PC-3 (cell line): Measurements from ENCODE around the gene C1orf52. TPM values are rescaled to one million over a fixed set of nuclear protein-coding genes. Genes with fewer than 3 reads are reported as not detected.
A peak's percentile ranks its signal among the peaks of the same experiment; 100 is the strongest.

ENCODE experiments used
- ATAC-seq: fragments of 200-7000 bp; cut with Tn5 transposase; 2 replicates; pipeline ENCODE4 v1.9.1; 2020; ENCODE audit warnings: mild to moderate bottlenecking, moderate library complexity
- BruUV-seq: library from RNA; stranded (reverse); fragments of 400-500 nt; replicated peaks from 2 replicates; lab custom pipeline; 2021; lab: Mats Ljungman, UMichigan
- CTCF ChIA-PET: fragments of 300-600 bp; sonication (Branson Sonifier 250); formaldehyde crosslinking; loops from one replicate; lab custom pipeline; 2022; ENCODE audit warnings: antibody characterized with exemption; lab: Charles Lee
- POLR2A ChIA-PET: fragments of 300-600 bp; sonication (Branson Sonifier 250); formaldehyde crosslinking; loops from one replicate; lab custom pipeline; 2022; ENCODE audit warnings: antibody characterized with exemption; ENCODE audit not compliant: unreplicated experiment; lab: Charles Lee
- DNase-seq: peaks from one replicate; pipeline ENCODE4 v3.0.0-alpha.2; 2015
- H2AFZ ChIP-seq: fragments of 300-600 bp; sonication (generic); 2 replicates; pipeline ENCODE4 v1.6.0; 2016; ENCODE audit warnings: antibody characterized with exemption, low read length
- H3F3A ChIP-seq: fragments of 300-600 bp; sonication (generic); one replicate; pipeline ENCODE4 v1.6.0; 2017; ENCODE audit warnings: antibody characterized with exemption, low read length, control low read depth, mild to moderate bottlenecking; ENCODE audit not compliant: unreplicated experiment
- H3K27ac ChIP-seq: fragments of 300-600 bp; sonication (generic); 2 replicates; pipeline ENCODE4 v1.5.1; 2016; ENCODE audit warnings: mild to moderate bottlenecking, low read length
- H3K27me3 ChIP-seq: fragments of 300-600 bp; sonication (generic); 2 replicates; pipeline ENCODE4 v1.6.1; 2016; ENCODE audit warnings: low read length, mixed read lengths
- H3K36me3 ChIP-seq: fragments of 300-600 bp; sonication (generic); 2 replicates; pipeline ENCODE4 v1.6.1; 2016; ENCODE audit warnings: low read depth, mixed run types, low read length, mixed read lengths
- H3K4me1 ChIP-seq: fragments of 300-600 bp; sonication (generic); 2 replicates; pipeline ENCODE4 v1.5.1; 2016; ENCODE audit warnings: low read length; ENCODE audit not compliant: insufficient read depth
- H3K4me2 ChIP-seq: fragments of 300-600 bp; sonication (generic); 2 replicates; pipeline ENCODE4 v1.6.0; 2016; ENCODE audit warnings: low read length
- H3K4me3 ChIP-seq: fragments of 300-600 bp; sonication (generic); 2 replicates; pipeline ENCODE4 v1.5.1; 2016; ENCODE audit warnings: mild to moderate bottlenecking, low read length, mixed read lengths
- H3K79me2 ChIP-seq: fragments of 300-600 bp; sonication (generic); 2 replicates; pipeline ENCODE4 v1.6.1; 2017; ENCODE audit warnings: low read length, mixed read lengths
- H3K9ac ChIP-seq: fragments of 300-600 bp; sonication (generic); 2 replicates; pipeline ENCODE4 v1.6.0; 2016; ENCODE audit warnings: mild to moderate bottlenecking, low read length
- H3K9me2 ChIP-seq: fragments of 300-600 bp; sonication (generic); replicated peaks from 2 replicates; pipeline ENCODE4 v1.6.1; 2016; ENCODE audit warnings: mixed run types, low read length, mixed read lengths
- H3K9me3 ChIP-seq: fragments of 300-600 bp; sonication (generic); 2 replicates; pipeline ENCODE4 v1.6.1; 2016; ENCODE audit warnings: low read length, mixed read lengths
- H4K20me1 ChIP-seq: fragments of 300-600 bp; sonication (generic); 2 replicates; pipeline ENCODE4 v1.6.1; 2016; ENCODE audit warnings: low read length, mixed read lengths
- CTCF ChIP-seq: fragments of 300-600 bp; sonication (generic); conservative IDR thresholded peaks from 2 replicates; pipeline ENCODE4 v1.5.1; 2017; ENCODE audit warnings: antibody characterized with exemption, low read depth, mild to moderate bottlenecking, low read length
- EZH2 ChIP-seq: fragments of 300-600 bp; sonication (generic); IDR thresholded peaks from one replicate; pipeline ENCODE4 v1.6.1; 2017; ENCODE audit warnings: antibody characterized with exemption, mild to moderate bottlenecking, low read length; ENCODE audit not compliant: unreplicated experiment
- EZH2phosphoT487 ChIP-seq: fragments of 300-600 bp; sonication (generic); IDR thresholded peaks from 2 replicates; pipeline ENCODE4 v1.6.1; 2018; ENCODE audit warnings: mild to moderate bottlenecking, antibody characterized with exemption, low read length, borderline replicate concordance
- intact Hi-C: fragments of 100-400 bp; cut with micrococcal nuclease; formaldehyde crosslinking; loops from 2 replicates; pipeline ENCODE4 v1.9.0; 2023
- total RNA-seq: library from RNA; depleted of rRNA; stranded (reverse); fragments of >200 nt; gene quantifications from 2 replicates; pipeline ENCODE4 v1.2.3, GENCODE V29; 2014

Gene C1orf52
- total RNA-seq, 1 experiment from 2014 or later: 59.9 TPM

- CTCF ChIA-PET: no interaction called here
- intact Hi-C loops: loop anchor here (1.0 to 5.0 kb wide), 5 partner anchors 11 to 96 kb away; partner anchors contain the start of gene C1orf52
- Histone ChIP-seq H3K36me3 (no peaks in the 10 kb centered on the region), H2AFZ (no peak overlapping the region), H3K9me3 (no peaks in the 10 kb centered on the region), H3F3A (no peaks in the 10 kb centered on the region), H3K9ac (no peak overlapping the region), H4K20me1 (0 out of 2 replicates have a peak, but pooled peaks cover 6% of the 10 kb centered on the region), H3K79me2 (peaks cover 28% of the 10 kb centered on the region), H3K4me3 (peak overlapping the region; percentile 79; the same call in 1 of the 2 replicates), H3K27ac (peak overlapping the region; percentile 12; the same call in 1 of the 2 replicates), H3K4me1 (peaks cover 40% of the 10 kb centered on the region), H3K27me3 (no peaks in the 10 kb centered on the region), H3K4me2 (peak overlapping the region; percentile 80), H3K9me2 (no peaks in the 10 kb centered on the region)
- no peak for TF ChIP-seq EZH2
- no peak for TF ChIP-seq EZH2phosphoT487
- TF ChIP-seq CTCF: no peak
- DNase-seq (no peak), ATAC-seq (no peak)
- POLR2A ChIA-PET: no interaction called here
- BruUV-seq: no TSS peak
These were observed 56.6 kb downstream of the C1orf52 start for GRCh38 chr1:85202864-85203255.

DNA sequence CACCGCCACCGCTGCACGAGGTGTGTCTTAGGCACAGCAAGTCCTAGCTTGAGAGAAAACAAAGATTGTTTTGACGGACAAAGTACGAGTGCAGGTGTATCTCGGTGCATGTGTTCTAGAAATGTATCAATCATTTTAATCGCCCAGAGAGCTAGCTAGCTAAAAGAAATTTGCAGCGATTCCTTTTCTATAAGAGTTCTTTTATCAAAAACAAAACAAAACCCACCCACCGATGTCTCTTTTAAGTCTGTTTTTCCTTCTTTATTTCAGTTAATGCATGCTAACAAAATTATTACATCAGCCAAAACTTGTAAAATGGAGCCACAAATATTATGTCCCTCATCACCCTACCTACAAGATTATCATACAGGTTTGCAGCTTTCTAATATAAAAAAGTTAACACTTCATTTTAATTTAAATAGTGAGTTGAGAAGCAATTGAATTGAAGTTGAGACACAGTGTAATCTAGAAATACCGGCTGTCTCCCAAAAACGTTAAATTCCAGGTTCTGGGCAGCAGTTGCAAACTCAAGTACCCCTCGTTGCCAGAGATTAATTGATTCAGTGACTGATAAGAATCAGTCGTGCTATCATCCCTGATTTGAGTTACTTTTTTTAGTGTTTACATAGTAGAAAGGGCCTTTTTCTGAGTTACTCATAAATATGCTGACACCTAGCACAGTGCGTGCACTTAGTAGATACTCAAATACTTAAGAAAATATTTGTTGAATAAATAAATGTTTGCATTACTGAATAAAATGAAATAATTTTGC is 57.2 kb downstream of the C1orf52 start:
- Histone ChIP-seq H4K20me1 (0 out of 2 replicates have a peak, but pooled peaks cover 6% of the 10 kb centered on the region), H3K9me3 (no peaks in the 10 kb centered on the region), H3K9ac (peak overlapping the region; percentile 68), H2AFZ (peak overlapping the region; percentile 94), H3K4me3 (peak overlapping the region; percentile 79), H3F3A (no peaks in the 10 kb centered on the region), H3K4me1 (peaks cover 41% of the 10 kb centered on the region), H3K4me2 (peak overlapping the region; percentile 80), H3K79me2 (peaks cover 30% of the 10 kb centered on the region), H3K27me3 (no peaks in the 10 kb centered on the region), H3K36me3 (no peaks in the 10 kb centered on the region), H3K9me2 (no peaks in the 10 kb centered on the region), H3K27ac (peak overlapping the region; percentile 44; the same call in 1 of the 2 replicates)
- TSS peak; percentile 83 for BruUV-seq
- peak; percentile 32 for DNase-seq
- ATAC-seq: no peak; the same call in 1 of the 2 replicates
- TF ChIP-seq CTCF (no peak), EZH2phosphoT487 (no peak), EZH2 (no peak)
- POLR2A ChIA-PET: interaction anchor here (1.2 kb wide), 1 partner anchor 57 kb away, joined by 10 read pairs; no protein-coding TSS in a partner anchor
- CTCF ChIA-PET: interaction anchor here (0.9 kb wide), 1 partner anchor 38 kb away, joined by 3 read pairs; no protein-coding TSS in a partner anchor
- intact Hi-C loops: loop anchor here (5.0 kb wide), 4 partner anchors 40 to 95 kb away; partner anchors contain the start of gene C1orf52
